Measurements from ENCODE around the gene ZNF236. TPM values are rescaled to one million over a fixed set of nuclear protein-coding genes. Genes with fewer than 3 reads are reported as not detected.
"Not testable (repeated sequence)": the region's sequence is repeated elsewhere in the genome, so short reads cannot be mapped to it uniquely, and the experiment has no call there.

The ZNF236 gene
- total RNA-seq, 1 experiment from 2014 or later, result 7.7 TPM

- no peaks in the 10 kb centered on the region for H3K4me1 ChIP-seq
- no peaks in the 10 kb centered on the region for H3K36me3 ChIP-seq
- no peaks in the 10 kb centered on the region for H3K9me3 ChIP-seq (replicated peaks)
- no peak for DNase-seq
- no peak overlapping the region for H3K27ac ChIP-seq
- H3K4me3 ChIP-seq, result no peak overlapping the region
- H3K27me3 ChIP-seq, result no peaks in the 10 kb centered on the region
Observed at GRCh38 chr18:76808561-76808960, 13.8 kb upstream of the ZNF236 start.

GRCh38 chr18:76811530-76811929 is 10.8 kb upstream of the ZNF236 start:
- H3K9me3 ChIP-seq (replicated peaks); H3K27me3 ChIP-seq; H3K4me1 ChIP-seq; H3K27ac ChIP-seq; DNase-seq; H3K36me3 ChIP-seq; H3K4me3 ChIP-seq: not testable (repeated sequence)

- Histone ChIP-seq H3K27me3 (no peaks in the 10 kb centered on the region), H3K4me3 (no peak overlapping the region), H3K36me3 (no peaks in the 10 kb centered on the region), H3K27ac (no peak overlapping the region), H3K4me1 (no peaks in the 10 kb centered on the region), H3K9me3 (replicated peaks) (no peaks in the 10 kb centered on the region)
- DNase-seq, result no peak
Observed at GRCh38 chr18:76814256-76814655, 8.1 kb upstream of the ZNF236 start.

DNA sequence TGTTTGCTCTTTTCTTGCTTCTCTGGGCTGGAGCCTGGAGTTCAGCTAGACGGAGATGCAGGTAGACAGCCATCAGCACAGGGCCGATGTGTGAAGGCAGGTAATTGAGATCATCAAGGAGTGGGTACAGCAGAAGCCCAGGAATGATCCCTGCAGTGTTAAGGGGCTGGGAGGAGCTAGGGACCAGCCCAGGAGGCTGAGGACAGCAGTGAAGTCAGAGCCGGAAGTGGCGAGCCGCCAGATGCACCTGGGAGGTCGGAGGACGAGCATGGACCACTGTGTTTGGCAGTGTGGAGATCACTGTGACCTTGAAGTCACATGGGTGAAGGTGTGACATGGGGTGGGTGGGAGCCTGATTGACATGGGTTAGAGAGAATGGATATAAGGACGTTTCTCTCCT is 6.2 kb upstream of the ZNF236 start:
- no peak for DNase-seq
- Histone ChIP-seq H3K9me3 (replicated peaks) (no peaks in the 10 kb centered on the region), H3K4me1 (no peaks in the 10 kb centered on the region), H3K4me3 (no peak overlapping the region), H3K27ac (no peak overlapping the region), H3K36me3 (no peaks in the 10 kb centered on the region), H3K27me3 (no peaks in the 10 kb centered on the region)

DNA sequence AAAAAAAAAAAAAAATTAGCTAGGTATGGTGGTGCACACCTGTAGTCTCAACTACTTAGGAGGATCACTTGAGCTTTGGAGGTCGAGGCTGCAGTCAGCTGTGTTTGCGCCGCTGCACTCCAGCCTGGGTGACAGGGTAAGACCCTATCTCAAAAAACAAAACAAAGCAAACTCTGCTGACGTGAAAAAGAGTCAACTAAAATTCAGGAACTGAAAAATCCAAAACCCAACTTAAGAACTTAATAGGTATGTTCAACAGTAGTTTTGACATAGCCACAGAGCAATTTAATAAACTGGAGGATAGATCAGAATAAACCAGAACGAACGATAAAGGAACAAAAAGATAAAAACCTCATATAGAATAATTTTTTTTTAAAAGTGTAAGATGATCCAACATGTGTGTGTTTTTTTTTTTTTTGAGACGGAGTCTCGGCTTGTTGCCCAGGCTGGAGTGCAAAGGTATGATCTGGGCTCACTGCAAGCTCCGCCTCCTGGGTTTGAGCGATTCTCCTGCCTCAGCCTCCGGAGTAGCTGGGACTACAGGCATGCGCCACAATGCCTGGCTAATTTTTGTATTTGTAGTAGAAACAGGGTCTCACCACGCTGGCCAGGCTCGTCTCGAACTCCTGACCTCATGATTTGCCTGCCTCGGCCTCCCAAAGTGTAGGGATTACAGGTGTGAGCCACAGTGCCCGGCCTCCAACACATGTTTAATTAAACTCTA is 4.3 kb upstream of the ZNF236 start:
- H3K27ac ChIP-seq, result no peak overlapping the region
- H3K4me1 ChIP-seq, result no peaks in the 10 kb centered on the region
- no peak for DNase-seq
- H3K4me3 ChIP-seq, result no peak overlapping the region
- H3K9me3 ChIP-seq (replicated peaks), result no peaks in the 10 kb centered on the region
- H3K27me3 ChIP-seq, result no peaks in the 10 kb centered on the region
- H3K36me3 ChIP-seq, result no peaks in the 10 kb centered on the region

GRCh38 chr18:76819411-76820136 is 2.8 kb upstream of the ZNF236 start:
- Histone ChIP-seq H3K9me3 (replicated peaks) (no peaks in the 10 kb centered on the region), H3K27ac (no peak overlapping the region), H3K4me1 (no peaks in the 10 kb centered on the region), H3K4me3 (no peak overlapping the region), H3K36me3 (no peaks in the 10 kb centered on the region), H3K27me3 (no peaks in the 10 kb centered on the region)
- no peak for DNase-seq

DNA sequence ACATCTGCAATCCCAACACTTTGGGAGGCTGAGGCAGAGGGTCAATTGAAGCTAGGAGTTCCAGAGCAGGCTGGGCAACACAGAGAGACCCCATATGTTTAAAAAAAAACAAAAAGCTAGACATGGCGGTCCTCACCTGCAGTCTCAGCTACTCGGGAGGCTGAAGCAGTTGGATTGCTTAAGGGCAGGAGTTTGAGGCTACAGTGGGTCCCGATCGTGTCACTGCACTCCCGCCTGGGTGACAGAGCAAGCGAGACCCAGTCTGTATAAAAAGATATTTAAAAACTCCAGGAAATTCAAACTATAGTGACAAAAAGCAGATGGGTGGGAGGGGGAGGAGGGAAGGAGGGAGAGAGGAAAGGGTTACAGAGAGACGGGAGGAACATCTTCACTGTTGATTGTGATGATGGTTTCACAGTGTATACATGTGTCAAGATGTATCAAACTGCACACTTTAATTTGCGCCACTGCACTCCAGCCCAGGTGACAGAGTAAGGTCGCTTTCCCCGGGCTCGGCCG is 942 bp upstream of the ZNF236 start:
- Histone ChIP-seq H3K4me3 (peak overlapping the region; percentile 98), H3K27ac (peak overlapping the region; percentile 83), H3K36me3 (no peaks in the 10 kb centered on the region), H3K4me1 (no peaks in the 10 kb centered on the region), H3K9me3 (replicated peaks) (no peaks in the 10 kb centered on the region), H3K27me3 (no peaks in the 10 kb centered on the region)
- no peak for DNase-seq

DNA sequence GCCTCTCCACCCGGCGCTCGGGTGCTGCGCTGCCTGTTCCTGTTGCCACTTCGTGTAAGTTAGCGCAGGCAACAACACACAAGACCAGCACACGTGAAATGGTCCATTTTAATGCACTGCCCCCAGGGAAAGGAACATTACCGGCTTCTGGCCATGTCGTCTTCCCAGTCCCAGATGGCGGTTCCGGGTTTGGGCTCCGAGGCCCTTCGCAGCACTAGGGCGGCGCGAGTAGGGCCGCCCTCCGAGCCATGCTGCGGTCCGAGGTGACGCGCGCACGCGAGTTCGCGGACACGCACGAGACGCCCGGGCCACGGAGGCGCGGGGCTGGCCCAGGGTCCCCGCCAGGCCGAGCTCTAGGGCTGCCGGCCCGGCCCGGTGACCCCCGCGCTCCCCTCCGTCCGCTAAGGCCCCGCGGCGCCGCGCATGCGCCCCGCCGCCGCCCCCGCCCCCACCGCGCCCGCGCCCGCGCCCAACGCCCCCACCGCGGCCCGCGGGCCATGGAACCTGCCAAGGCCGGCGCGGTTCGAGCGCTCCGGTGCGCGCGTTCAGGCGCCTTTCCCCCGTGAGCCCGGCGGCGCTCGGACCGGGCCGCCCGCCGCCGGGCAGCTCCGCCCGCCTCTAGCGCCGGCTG is 367 bp upstream of the ZNF236 start:
- Histone ChIP-seq H3K9me3 (replicated peaks) (no peaks in the 10 kb centered on the region), H3K4me1 (no peaks in the 10 kb centered on the region), H3K27ac (peak overlapping the region; percentile 83), H3K4me3 (peak overlapping the region; percentile 98), H3K27me3 (no peaks in the 10 kb centered on the region), H3K36me3 (no peaks in the 10 kb centered on the region)
- peak; percentile 17 to 45 for DNase-seq

GRCh38 chr18:76823161-76823538 is 793 bp downstream of the ZNF236 start:
- H3K27ac ChIP-seq, result no peak overlapping the region; the same call in 1 of the 2 replicates

DNA sequence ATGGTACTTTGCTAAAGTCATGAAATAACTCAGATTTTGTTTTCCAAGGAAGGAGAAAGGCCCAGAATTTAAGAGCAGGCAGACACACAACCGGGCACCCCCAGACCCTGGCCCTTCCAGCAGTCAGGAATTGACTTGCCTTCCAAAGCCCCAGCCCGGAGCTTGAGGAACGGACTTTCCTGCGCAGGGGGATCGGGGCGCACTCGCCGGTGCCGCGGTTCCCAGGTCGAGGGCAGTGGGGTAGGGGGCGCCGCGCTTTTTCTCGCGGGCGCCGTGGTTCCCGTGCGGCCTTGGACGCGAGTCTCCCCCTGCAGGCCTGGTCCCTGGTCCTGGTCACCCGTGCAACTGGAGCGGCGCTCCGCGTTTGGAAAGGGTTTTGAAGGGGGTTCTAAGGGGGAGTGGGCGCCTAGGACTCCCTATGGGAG is 1.2 kb downstream of the ZNF236 start:
- Histone ChIP-seq H3K4me3 (peak overlapping the region; percentile 98), H3K9me3 (replicated peaks) (no peaks in the 10 kb centered on the region), H3K27ac (no peak overlapping the region), H3K27me3 (no peaks in the 10 kb centered on the region), H3K36me3 (no peaks in the 10 kb centered on the region), H3K4me1 (no peaks in the 10 kb centered on the region)
- no peak for DNase-seq

More at GRCh38 chr18:76823161-76823538, 793 bp downstream of the ZNF236 start:
- Histone ChIP-seq H3K4me1 (no peaks in the 10 kb centered on the region), H3K4me3 (peak overlapping the region; percentile 98), H3K27me3 (no peaks in the 10 kb centered on the region), H3K36me3 (no peaks in the 10 kb centered on the region), H3K9me3 (replicated peaks) (no peaks in the 10 kb centered on the region)
- DNase-seq, result no peak

DNA sequence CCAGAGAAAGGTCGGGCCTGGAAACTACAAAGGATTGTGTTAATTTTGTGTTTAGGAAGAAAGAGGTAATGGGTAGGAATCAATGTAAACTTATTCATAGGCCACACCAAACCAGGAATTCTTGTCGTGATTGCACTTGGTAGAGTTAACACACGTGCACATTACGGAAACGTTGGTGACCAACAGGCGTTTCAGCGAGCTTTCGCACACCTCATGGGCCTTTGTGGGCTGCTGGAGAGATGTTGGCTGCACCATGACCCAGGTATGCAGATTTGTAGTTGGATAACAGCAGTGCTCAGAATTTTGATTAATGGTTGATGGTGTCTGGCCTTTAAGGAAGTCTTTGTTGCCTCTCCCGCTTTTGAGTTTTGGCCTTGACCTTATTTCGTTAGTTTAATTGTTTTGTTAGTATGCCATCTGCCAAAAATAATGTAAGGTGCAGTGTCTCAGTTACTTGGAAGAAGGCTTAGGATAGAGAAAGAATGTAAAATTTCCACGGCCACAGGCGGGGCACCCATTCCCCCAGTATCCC is 1.9 kb downstream of the ZNF236 start:
- no peaks in the 10 kb centered on the region for H3K4me1 ChIP-seq
- no peaks in the 10 kb centered on the region for H3K9me3 ChIP-seq (replicated peaks)
- no peak overlapping the region for H3K27ac ChIP-seq
- DNase-seq, result no peak
- no peaks in the 10 kb centered on the region for H3K27me3 ChIP-seq
- H3K4me3 ChIP-seq, result no peak overlapping the region
- no peaks in the 10 kb centered on the region for H3K36me3 ChIP-seq

- no peak overlapping the region for H3K27ac ChIP-seq
Observed at GRCh38 chr18:76824754-76825153, 2.4 kb downstream of the ZNF236 start.

DNA sequence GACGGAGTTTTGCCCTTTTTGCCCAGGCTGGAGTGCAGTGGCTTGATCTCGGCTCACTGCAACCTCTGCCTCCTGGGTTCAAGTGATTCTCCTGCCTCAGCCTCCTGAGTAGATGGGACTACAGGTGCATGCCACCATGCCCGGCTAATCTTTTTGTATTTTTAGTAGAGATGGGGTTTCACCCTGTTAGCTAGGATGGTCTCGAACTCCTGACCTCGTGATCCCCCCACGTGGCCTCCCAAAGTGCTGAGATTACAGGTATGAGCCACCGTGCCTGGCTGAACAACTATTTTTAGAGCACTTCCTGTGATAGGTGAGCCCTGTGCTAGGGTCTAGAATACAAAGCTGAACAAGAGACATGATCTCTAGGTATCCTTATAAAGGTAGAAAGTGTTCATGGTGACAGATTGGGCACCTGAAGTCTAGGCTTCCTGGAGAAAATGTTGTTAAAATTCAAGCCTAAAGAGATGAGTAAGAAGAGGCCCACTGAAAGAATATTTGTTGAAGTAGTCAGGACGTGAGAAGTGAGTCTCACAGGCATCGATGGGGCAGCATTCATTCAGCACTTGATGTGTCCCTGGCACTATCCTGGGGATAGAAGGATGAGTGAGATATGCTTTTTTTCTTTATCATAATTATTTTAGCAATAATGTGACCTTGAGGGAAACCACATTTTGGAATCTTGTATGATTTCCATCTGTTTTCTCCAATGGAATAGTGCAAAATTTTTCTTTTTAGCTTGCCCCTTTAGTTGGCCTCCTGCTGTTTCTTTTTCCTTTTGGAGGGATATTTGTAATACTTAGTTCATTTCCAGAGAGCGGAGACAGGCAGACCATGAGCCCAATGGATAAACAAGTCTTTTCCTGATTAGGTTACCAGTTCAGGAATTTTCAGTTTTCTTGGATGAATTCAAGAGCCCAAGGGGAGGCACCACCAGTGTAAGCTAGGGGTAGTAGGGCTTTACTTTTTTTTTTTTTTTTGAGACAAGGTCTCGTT is 5.1 kb downstream of the ZNF236 start:
- DNase-seq, result no peak
- H3K27ac ChIP-seq, result no peak overlapping the region
- H3K4me3 ChIP-seq, result no peak overlapping the region
- H3K4me1 ChIP-seq, result no peaks in the 10 kb centered on the region
- no peaks in the 10 kb centered on the region for H3K27me3 ChIP-seq
- no peaks in the 10 kb centered on the region for H3K36me3 ChIP-seq
- no peaks in the 10 kb centered on the region for H3K9me3 ChIP-seq (replicated peaks)

More at GRCh38 chr18:76824754-76825153, 2.4 kb downstream of the ZNF236 start:
- no peaks in the 10 kb centered on the region for H3K27me3 ChIP-seq
- no peaks in the 10 kb centered on the region for H3K9me3 ChIP-seq (replicated peaks)
- no peak for DNase-seq
- H3K4me3 ChIP-seq, result no peak overlapping the region
- H3K4me1 ChIP-seq, result no peaks in the 10 kb centered on the region
- no peaks in the 10 kb centered on the region for H3K36me3 ChIP-seq

DNA sequence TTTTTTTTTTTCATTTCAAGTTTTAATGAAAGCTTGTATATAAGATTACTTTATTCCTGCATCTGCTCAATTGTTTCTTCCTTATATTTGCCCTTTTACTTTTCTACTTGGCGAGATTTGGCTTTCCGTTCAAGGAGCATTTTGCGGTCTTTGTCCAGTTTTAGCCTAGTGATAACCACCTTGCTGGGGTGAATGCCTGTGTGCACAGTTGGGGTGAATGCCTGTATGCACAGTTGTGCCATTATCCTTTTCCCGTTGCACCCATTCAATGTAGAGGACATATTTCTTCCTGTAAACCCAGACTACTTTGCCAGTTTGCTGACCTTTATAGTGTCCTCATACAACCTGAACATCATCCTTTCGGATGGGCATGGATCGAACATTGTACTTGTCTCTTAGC is 12.0 kb downstream of the ZNF236 start:
- H3K27ac ChIP-seq, result no peak overlapping the region
- H3K4me3 ChIP-seq, result no peak overlapping the region
- no peaks in the 10 kb centered on the region for H3K9me3 ChIP-seq (replicated peaks)
- H3K4me1 ChIP-seq, result no peaks in the 10 kb centered on the region; the same call in 1 of the 2 replicates
- no peaks in the 10 kb centered on the region for H3K27me3 ChIP-seq
- H3K36me3 ChIP-seq, result no peaks in the 10 kb centered on the region
- no peak for DNase-seq

Data from SJCRH30 (cell line).